SK-N-SH treated with all-trans-retinoic acid at 6 μM for 48 hours (cell line): ENCODE measurements around the gene LAX1.
A peak's percentile ranks its signal among the peaks of the same experiment; 100 is the strongest.
"Not testable (repeated sequence)": the region's sequence is repeated elsewhere in the genome, so short reads cannot be mapped to it uniquely, and the experiment has no call there.

Experiments
- ATAC-seq: fragments of 200-7000 bp; cut with Tn5 transposase; 3 replicates; pipeline ENCODE4 v1.9.1; 2020; ENCODE audit warnings: mild to moderate bottlenecking, moderate library complexity
- ARNTL ChIP-seq: fragments of 450-650 bp; formaldehyde crosslinking; IDR thresholded peaks from 2 replicates; pipeline ENCODE4 v1.5.0; 2020; ENCODE audit warnings: low read depth, mild to moderate bottlenecking, moderate library complexity, borderline replicate concordance
- BACH2 ChIP-seq: fragments of 250-450 bp; sonication (Bioruptor Pico); IDR thresholded peaks from 2 replicates; pipeline ENCODE4 v1.9.0; 2021; ENCODE audit warnings: mild to moderate bottlenecking, borderline replicate concordance
- CSRNP3 ChIP-seq: fragments of 250-450 bp; sonication (Bioruptor Pico); IDR thresholded peaks from 2 replicates; pipeline ENCODE4 v1.5.1; 2021; ENCODE audit warnings: mild to moderate bottlenecking, moderate library complexity
- ESRRG ChIP-seq: fragments of 250-450 bp; sonication (Bioruptor Pico); IDR thresholded peaks from 2 replicates; pipeline ENCODE4 v1.6.1; 2021; ENCODE audit warnings: mild to moderate bottlenecking
- GLIS3 ChIP-seq: fragments of 250-450 bp; sonication (Bioruptor Pico); IDR thresholded peaks from 2 replicates; pipeline ENCODE4 v1.5.0; 2020; ENCODE audit warnings: mild to moderate bottlenecking, moderate library complexity
- ISL1 ChIP-seq: fragments of 250-450 bp; sonication (Bioruptor Pico); IDR thresholded peaks from 2 replicates; pipeline ENCODE4 v2.1.2; 2022; ENCODE audit warnings: mild to moderate bottlenecking, moderate library complexity
- OSR1 ChIP-seq: fragments of 250-450 bp; sonication (Bioruptor Pico); IDR thresholded peaks from 2 replicates; pipeline ENCODE4 v1.8.0; 2022; ENCODE audit warnings: moderate library complexity, mild to moderate bottlenecking, inconsistent platforms
- PATZ1 ChIP-seq: fragments of 250-450 bp; sonication (Bioruptor Pico); IDR thresholded peaks from 2 replicates; pipeline ENCODE4 v1.8.0; 2020; ENCODE audit warnings: mild to moderate bottlenecking, moderate library complexity, borderline replicate concordance
- POU6F1 ChIP-seq: fragments of 250-450 bp; sonication (Bioruptor Pico); IDR thresholded peaks from 2 replicates; pipeline ENCODE4 v1.8.0; 2021; ENCODE audit warnings: low read depth, mild to moderate bottlenecking, moderate library complexity, borderline replicate concordance
- PPARA ChIP-seq: fragments of 250-450 bp; sonication (Bioruptor Pico); IDR thresholded peaks from 2 replicates; pipeline ENCODE4 v1.5.0; 2020; ENCODE audit warnings: mild to moderate bottlenecking, borderline replicate concordance
- RARB ChIP-seq: fragments of 250-450 bp; sonication (Bioruptor Pico); IDR thresholded peaks from 2 replicates; pipeline ENCODE4 v1.8.0; 2021; ENCODE audit warnings: mild to moderate bottlenecking, moderate library complexity
- SNAI2 ChIP-seq: fragments of 250-450 bp; sonication (Bioruptor Pico); IDR thresholded peaks from 2 replicates; pipeline ENCODE4 v1.5.0; 2020; ENCODE audit warnings: mild to moderate bottlenecking, moderate library complexity
- TCF4 ChIP-seq: fragments of 250-450 bp; sonication (Bioruptor Pico); IDR thresholded peaks from 2 replicates; pipeline ENCODE4 v1.8.0; 2021; ENCODE audit warnings: mild to moderate bottlenecking, moderate library complexity, borderline replicate concordance
- TOX ChIP-seq: fragments of 250-450 bp; sonication (Bioruptor Pico); IDR thresholded peaks from 2 replicates; pipeline ENCODE4 v1.8.0; 2021; ENCODE audit warnings: mild to moderate bottlenecking, moderate library complexity, borderline replicate concordance
- TSHZ2 ChIP-seq: fragments of 250-450 bp; sonication (Bioruptor Pico); IDR thresholded peaks from 2 replicates; pipeline ENCODE4 v1.5.0; 2020; ENCODE audit warnings: mild to moderate bottlenecking, moderate library complexity
- ZC3H10 ChIP-seq: fragments of 250-450 bp; sonication (Bioruptor Pico); IDR thresholded peaks from 2 replicates; pipeline ENCODE4 v1.5.1; 2021; ENCODE audit warnings: mild to moderate bottlenecking, moderate library complexity
- ZFP3 ChIP-seq: fragments of 250-450 bp; sonication (Bioruptor Pico); IDR thresholded peaks from 2 replicates; pipeline ENCODE4 v1.5.0; 2020; ENCODE audit warnings: mild to moderate bottlenecking, moderate library complexity
- ZFP30 ChIP-seq: fragments of 450-650 bp; formaldehyde crosslinking; IDR thresholded peaks from 2 replicates; pipeline ENCODE4 v1.5.0; 2022; ENCODE audit warnings: mild to moderate bottlenecking, moderate library complexity
- ZNF565 ChIP-seq: fragments of 450-650 bp; formaldehyde crosslinking; conservative IDR thresholded peaks from 2 replicates; pipeline ENCODE4 v1.5.0; 2020; ENCODE audit warnings: low read depth, mild to moderate bottlenecking, moderate library complexity
- ZNF70 ChIP-seq: fragments of 450-650 bp; formaldehyde crosslinking; IDR thresholded peaks from 2 replicates; pipeline ENCODE4 v1.5.0; 2020; ENCODE audit warnings: mild to moderate bottlenecking, moderate library complexity
- ZNF8 ChIP-seq: fragments of 450-650 bp; formaldehyde crosslinking; IDR thresholded peaks from 2 replicates; pipeline ENCODE4 v1.5.0; 2020; ENCODE audit warnings: mild to moderate bottlenecking, moderate library complexity

The LAX1 gene

GRCh38 chr1:203792486-203792885 is 27.5 kb downstream of the LAX1 start:
- TF ChIP-seq PPARA (no peak), ZC3H10 (CRISPR knock-in tag) (no peak), ZFP30 (no peak), ISL1 (no peak), PATZ1 (CRISPR knock-in tag) (no peak), RARB (CRISPR knock-in tag) (no peak), ZNF565 (CRISPR knock-in tag) (no peak), SNAI2 (CRISPR knock-in tag) (no peak), ZFP3 (CRISPR knock-in tag) (no peak), ZNF8 (CRISPR knock-in tag) (no peak), TOX (no peak), CSRNP3 (no peak), ARNTL (no peak)
- TF ChIP-seq, all 23 proteins: peak for 0
- ATAC-seq, result no peak

- not testable (repeated sequence) for ATAC-seq
These were observed 28.6 kb downstream of the LAX1 start for GRCh38 chr1:203793561-203793960.

GRCh38 chr1:203794764-203795440 is 29.9 kb downstream of the LAX1 start:
- TF ChIP-seq TCF4 (CRISPR knock-in tag) (no peak), ZNF565 (CRISPR knock-in tag) (no peak), BACH2 (CRISPR knock-in tag) (no peak), ESRRG (CRISPR knock-in tag) (no peak)
- ATAC-seq, result no peak

- TF ChIP-seq ESRRG (CRISPR knock-in tag), result no peak
- TF ChIP-seq PATZ1 (CRISPR knock-in tag), result no peak
- no peak for TF ChIP-seq TOX
- no peak for TF ChIP-seq ARNTL
- no peak for TF ChIP-seq PPARA
- no peak; the same call in 1 of the 2 replicates for TF ChIP-seq OSR1
- TF ChIP-seq ZFP30, result no peak
- no peak for TF ChIP-seq ZFP3 (CRISPR knock-in tag)
- TF ChIP-seq ZC3H10 (CRISPR knock-in tag), result no peak
- TF ChIP-seq CSRNP3, result no peak
- TF ChIP-seq BACH2 (CRISPR knock-in tag), result no peak
- no peak for TF ChIP-seq ZNF70 (CRISPR knock-in tag)
- no peak for TF ChIP-seq TCF4 (CRISPR knock-in tag)
- no peak for TF ChIP-seq GLIS3 (CRISPR knock-in tag)
- no peak for TF ChIP-seq POU6F1 (CRISPR knock-in tag)
- no peak for TF ChIP-seq RARB (CRISPR knock-in tag)
- no peak for TF ChIP-seq TSHZ2
- no peak for TF ChIP-seq SNAI2 (CRISPR knock-in tag)
- TF ChIP-seq ZNF8 (CRISPR knock-in tag), result no peak
- peak; percentile 98 for ATAC-seq
These were observed 30.7 kb downstream of the LAX1 start, which contains the start of the genes ZBED6 and ZC3H11A for GRCh38 chr1:203795441-203796235. Gene ZBED6, plus strand, starts transcription at chr1:203795623. Its CDS starts 1,900 bp downstream, at chr1:203797523. Gene ZC3H11A, plus strand, starts transcription at chr1:203795623. Its CDS starts 21,448 bp downstream, at chr1:203817071.
